Fibroblast of gingiva (primary cell): ENCODE data around the gene SDC1.
"Not testable (repeated sequence)": the region's sequence is repeated elsewhere in the genome, so short reads cannot be mapped to it uniquely, and the experiment has no call there.

Experiments used
- DNase-seq: peaks from one replicate; pipeline ENCODE4 v3.0.0-alpha.2; 2011; ENCODE audit warnings: low read depth

SDC1 gene, protein sequence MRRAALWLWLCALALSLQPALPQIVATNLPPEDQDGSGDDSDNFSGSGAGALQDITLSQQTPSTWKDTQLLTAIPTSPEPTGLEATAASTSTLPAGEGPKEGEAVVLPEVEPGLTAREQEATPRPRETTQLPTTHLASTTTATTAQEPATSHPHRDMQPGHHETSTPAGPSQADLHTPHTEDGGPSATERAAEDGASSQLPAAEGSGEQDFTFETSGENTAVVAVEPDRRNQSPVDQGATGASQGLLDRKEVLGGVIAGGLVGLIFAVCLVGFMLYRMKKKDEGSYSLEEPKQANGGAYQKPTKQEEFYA

DNA sequence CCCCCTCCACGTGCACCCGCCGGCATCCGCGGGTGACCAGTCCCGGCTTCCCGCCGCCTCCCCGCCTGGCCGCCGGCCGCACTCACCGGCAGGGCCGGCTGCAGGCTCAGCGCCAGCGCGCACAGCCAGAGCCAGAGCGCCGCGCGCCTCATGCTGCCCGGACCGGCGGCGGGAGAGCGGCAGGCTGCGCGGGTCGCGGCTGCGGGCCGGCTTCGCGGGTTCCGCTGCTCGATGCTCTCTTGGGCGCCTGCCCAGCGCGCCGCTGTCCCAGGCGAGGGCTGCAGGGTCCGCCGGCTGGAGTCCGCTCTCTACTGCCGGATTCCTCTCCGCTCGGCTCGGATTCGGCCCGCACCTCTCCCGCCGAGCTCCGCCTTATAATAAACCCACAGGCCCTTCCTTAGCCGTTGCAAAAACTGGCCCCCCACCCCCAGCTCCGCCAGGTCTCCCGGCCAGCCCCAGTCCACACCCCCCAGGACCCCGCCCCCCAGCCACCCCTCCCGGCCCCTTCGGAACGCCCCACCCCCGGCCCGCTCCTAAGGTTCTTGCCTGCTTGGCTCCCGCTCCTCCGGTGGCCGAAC lies at the start of gene SDC1:
Gene SDC1 (minus strand): TSS at position 415 of the 578 bp plus-strand sequence. CDS start 263 bp downstream, at position 152.
- DNase-seq, result peak; percentile 32

DNA sequence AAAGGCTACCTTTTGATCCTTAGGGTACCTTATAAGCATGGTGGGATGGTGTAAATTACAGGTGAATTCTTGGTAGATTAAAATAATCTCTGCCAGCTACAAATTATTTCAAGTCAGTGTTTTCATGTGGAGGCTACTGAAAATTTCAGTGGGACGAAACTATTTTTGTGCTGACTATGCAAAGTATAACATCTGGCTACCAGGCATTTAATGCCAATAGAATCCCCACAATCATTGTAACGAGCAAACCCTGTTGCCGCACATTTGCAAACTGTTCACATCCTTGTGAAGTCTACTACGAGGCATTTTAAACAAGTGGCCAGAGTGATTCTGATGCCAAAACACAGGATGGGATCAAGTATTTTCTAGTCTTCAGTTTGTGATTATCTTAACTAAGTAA lies 48.1 kb upstream of the SDC1 start:
- no peak for DNase-seq

DNA sequence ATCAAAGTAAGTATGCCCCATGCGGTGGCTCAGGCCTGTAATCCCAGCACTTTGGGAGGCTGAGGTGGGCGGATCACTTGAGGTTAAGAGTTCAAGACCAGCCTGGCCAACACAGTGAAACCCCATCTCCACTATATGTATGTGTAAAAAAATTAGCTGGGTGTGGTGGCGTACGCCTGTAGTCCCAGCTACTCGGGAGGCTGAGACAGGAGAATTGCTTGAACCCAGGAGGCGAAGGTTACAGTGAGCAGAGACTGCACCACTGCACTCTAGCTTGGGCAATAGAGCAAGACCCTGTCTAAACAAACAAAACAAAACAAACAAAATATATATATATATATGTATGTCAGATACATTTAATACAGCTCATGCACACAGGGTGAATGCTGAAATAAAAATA lies 43.4 kb upstream of the SDC1 start:
- not testable (repeated sequence) for DNase-seq

DNA sequence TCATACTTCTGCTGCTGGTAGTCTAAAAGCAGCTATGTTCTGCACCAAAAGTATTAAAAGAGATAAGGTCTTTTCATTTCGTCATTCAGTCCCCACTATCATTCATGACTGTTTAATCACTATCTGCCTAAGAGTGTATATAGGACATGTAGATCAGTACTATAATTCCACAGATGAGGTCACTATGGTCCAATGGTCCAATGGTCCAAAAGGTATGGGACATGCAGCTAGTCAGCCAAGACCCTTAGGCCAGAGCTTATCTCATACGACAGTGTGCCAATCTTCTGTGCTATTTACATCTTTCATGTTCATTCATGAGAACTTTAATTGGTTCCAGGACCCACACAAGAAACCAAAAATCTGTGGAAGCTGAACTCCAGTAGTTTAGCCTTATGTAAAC lies 42.6 kb upstream of the SDC1 start:
- DNase-seq, result no peak

DNA sequence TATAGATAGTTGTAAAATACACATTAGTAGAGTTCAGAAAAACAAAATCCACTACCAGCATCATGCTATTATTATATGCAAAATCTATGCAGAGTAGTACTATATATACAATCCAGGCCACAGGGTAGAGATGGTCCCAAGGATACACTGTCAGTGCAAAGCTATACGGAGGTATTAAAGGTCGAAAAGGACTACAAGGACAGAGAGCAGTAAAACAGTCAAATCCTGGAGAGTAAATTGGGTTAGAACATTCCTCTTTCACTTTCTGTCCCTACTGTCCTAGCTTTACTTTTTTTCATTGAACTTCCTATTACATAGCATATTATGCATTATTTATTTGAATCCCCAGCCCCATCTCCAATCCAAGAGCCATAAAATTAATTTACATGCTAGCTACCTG lies 39.7 kb upstream of the SDC1 start:
- no peak for DNase-seq

DNA sequence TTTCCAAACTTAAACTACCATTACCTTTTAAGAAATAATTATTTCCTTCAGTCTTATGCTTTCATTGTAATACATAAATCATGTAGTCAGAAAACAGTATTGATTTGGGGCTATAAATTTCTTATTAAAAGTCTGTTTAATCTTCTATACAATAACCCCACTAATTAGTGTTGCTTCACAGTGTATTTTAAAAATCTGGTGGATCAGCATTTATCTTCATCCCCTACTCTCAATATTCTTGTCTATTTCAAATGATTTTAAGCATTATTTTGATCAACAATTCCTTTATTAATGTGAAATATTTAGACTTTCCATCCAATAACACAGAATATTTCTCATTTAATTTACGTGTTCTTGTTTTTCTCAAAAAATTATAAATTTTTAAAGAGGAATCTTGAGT lies 32.5 kb upstream of the SDC1 start:
- DNase-seq, result no peak

DNA sequence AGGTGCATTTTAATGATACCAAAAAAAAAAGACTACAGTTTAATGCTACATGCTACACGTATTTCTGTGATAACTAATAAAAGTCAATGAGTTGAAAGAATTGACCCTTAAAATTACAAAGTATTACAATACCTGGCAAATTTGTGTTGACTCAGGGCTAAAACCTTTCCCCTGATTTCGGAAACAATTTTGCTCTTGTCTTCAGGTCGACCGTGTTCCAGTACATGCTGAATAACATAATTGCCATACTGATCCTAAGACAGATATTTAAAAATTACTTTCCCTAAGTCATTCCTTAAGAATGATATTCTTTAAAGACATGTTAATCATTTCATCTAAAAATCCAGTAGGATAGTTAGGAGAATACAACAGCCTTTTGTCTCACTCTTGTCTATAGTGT lies 29.8 kb upstream of the SDC1 start:
- DNase-seq, result no peak

DNA sequence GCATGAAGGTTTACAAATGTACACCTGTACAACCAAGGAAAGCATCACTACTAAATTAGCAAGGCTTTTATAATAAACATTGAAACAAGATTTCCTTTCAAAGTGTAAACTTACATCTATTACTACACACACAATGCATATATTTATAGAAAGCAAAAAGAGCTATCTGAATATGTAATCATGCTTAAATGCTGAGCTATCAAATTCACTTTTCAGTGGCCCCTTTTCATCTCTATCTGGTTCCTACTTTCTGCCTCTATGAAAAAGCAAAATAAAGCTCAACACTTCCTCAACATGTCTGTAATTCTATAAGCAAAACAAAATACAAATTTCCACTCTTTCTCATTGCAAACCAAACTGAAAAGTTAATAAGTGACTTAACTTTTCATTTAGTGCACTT lies 25.5 kb upstream of the SDC1 start:
- no peak for DNase-seq

DNA sequence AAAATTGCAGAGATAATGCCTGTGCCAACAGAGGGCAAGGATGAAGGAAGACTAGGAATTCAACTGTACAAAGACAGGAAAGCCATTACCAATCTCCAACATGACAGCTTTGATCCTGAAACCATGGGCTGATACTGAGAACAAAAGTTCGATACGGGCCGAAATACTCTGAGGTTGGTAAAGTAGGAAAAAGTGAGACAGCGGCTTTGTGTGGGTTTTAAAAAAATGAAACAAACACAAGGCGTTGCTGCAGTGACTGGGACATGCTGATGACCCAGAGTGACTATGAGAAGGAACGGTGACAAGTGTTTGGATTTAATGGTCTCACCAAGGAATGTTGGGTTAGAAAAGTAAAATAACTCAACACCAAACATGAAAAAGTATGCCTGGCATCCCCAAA lies 24.2 kb upstream of the SDC1 start:
- no peak for DNase-seq

DNA sequence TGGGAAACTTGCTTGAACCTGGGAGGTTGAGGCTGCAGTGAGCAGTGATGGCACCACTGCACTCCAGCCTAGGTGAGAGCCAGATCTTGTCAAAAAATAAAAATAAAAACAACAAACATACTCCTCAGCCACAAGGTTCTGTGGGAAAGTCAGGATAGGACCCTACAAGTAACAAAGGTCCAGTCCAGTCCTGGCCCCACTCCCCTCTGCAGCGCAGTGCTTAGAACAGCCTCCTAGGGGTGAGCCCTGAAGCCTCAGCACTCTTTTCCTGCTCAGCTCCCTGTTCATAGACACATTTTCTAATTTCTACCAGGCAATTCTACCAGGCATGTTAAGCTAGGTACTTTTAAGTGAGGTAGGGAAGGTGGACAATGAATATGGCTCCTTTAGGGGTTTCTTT lies 22.2 kb upstream of the SDC1 start:
- DNase-seq, result no peak

DNA sequence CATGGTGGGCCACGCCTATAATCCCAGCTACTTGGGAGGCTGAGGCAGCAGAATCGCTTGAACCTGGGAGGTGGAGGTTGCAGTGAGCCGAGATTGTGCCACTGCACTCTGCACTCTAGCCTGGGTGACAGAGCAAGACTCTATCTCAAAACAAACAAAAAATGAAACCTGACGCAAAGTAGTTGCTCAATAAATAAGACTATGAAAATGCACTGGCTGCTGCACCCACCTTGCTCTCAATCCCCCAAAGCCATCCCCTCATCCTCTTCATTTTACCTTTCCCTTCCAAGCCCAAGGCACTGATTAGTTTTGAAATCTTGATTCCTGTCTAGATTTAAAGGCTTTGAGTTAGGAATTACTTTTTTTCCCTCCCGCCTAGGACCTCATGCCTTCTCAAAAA lies 18.7 kb upstream of the SDC1 start:
- DNase-seq, result not testable (repeated sequence)

DNA sequence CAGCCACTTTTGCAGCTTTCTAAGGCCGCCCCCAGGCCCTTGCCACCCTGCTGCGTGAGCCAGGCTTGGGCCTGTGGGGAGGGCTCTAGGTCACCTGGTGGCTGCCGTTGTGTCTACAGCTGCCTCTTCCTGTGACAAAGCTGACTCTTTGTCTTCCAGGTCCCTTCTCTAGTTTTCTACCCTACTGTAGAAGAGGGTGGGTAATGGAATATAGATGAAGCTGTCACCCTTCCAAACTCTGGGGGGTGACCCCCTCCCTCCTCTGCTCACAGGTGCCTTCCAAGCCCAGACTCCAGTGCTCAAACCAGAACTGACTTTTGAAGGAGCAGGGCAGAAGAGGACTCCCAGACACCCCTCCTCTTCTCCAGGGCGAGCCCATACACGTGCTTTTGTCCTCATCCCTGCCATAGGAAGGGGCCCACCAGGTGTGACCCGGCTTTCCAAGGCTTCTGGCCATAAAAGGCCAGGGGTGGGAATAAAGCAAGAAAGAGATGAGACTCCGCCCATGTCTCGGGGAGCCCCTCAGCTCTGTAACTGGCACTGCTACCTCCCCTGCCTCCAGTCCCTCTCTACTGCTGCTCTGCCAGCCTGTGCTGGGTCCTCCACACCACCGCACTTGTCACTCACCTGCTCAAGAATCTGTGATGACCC lies 17.9 kb upstream of the SDC1 start:
- DNase-seq, result no peak

DNA sequence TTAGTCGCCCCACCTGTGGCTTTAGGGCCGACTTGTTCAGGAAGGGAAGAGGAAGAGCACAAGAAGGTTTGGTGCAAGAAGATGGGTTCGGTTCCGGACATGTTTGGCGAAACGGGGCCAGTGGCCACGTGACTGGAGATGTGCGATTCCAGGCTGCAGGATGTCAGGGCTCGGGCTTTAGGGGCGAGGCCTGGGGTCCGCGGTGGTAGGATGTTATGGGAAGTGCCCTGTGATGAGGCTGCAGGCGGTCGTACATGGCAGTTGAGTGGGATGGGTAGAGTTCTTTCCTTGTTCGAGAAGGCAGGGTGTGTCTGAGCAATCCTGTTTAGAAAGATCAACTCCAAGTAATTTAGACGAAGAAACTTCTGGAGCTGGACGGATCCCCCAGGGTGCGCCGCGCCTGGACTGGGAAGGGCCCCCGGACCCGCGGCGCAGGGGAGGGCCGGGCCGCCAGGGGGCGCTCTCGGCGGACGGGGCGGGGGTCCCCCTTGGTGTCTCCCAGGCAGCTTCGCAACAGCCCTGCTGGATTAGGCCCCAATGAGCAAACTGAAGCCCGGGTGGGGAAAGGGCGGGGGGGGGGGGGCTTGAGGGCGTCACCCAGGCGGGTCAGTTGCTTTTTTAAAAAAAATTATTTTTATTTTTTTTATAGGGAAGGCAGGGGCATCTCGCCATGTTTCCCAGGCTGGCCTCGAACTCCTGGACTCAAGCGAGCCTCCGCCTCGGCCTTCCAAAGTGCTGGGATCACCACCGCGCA lies 17.2 kb upstream of the SDC1 start:
- no peak for DNase-seq

DNA sequence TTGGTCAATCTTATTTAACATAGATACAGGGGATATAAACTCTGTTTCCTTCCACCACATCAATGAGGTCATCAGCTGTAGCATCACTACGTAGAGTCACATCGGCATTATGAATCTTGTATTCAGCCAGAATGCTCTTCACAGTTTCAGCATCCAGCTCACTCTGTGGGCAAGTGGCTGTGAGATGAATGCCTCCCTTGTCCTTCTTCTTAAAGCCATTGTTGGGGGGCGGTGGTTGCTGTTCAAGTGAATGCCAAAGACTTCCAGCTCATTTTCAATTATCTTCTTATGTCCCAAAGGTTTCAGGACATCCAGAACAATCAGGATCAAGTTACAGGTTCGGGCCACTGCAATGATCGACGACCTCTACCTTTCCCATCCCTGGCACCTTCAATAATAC lies 15.4 kb upstream of the SDC1 start:
- DNase-seq, result not testable (repeated sequence)

DNA sequence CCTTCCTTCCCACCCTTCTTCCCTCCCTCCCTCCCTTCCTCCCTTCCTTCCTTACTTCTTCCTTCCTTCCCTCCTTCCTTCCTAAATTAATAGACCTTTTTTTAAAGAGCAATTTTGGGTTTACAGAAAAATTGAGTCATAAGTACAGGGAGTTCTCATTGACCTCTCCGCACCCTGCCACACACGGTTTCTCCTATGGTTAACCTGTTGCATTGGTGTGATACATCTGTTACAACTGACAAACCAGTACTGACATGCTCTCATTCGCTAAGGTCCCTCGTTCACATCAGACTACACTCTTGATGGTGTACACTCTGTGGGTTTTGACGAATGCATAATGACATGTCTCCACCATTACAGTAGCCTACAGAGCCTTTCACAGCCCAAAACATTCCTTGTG lies 11.6 kb upstream of the SDC1 start:
- no peak for DNase-seq

DNA sequence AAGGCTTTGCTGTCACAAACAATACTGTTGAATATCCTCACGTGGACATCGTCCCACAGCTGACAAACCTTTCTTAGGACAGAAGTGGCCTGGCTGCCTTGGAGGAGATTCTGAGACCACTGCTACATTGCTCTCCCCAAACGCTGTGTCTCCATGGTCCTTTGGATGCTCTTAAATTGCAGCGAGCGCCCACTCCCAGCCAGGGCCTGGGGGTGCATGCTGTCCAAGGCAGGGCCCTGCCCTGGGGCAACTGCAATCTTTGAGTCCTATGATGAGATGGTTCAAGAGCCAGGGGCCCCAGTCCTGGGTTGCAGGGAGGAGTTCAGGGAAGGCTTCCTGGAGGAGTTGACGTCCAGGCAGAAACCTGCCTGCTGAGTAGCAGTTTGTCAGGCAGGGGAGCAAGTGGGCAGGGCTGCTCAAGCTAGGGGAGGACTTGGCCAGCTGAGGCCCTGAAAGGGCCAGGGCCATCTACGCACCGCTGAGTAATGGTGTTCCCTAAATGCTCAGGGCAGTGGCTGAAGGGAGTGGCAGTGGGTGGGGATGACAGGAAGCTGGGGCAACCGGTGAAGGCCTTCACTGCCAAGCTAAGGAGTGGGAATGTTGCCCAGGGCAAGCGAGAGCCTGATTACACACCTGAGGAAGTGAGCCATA lies 10.8 kb upstream of the SDC1 start:
- no peak for DNase-seq

DNA sequence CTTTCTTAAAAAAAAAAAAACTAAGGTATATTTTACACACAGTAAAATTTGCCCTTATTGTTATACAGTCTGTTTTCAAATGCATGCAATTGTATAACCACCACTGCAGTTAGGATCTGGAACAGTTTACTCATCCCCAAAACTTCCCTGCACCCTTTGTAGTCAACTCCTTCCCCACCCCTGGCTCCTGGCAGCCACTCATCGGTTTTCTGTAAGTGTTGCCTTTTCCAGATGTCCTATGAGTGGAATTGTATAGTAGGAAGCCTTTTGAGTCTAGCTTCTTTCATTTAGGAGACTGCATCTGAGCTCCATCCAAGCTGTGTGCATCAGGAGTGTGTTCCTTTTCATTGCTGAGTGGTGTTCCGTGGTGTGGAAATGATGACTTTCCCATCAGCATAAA lies 9.7 kb upstream of the SDC1 start:
- DNase-seq, result not testable (repeated sequence)

DNA sequence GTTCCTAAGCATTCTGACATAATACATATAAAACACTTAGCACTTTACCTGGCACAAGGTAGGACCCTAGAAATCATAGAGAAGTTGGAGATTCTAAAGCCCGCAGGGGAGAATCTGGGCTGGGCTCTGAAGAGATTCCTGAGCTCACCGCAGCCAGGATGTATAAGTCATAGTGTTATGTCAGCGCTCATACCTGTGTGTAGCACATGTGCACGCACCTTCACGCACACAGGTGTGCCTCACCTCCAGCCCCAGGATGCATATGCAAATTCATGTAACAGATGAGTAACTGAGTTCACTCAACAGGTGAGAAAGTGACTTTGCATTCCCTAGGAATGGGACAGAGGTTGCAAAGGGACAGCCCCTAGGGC lies 7.9 kb upstream of the SDC1 start:
- no peak for DNase-seq

DNA sequence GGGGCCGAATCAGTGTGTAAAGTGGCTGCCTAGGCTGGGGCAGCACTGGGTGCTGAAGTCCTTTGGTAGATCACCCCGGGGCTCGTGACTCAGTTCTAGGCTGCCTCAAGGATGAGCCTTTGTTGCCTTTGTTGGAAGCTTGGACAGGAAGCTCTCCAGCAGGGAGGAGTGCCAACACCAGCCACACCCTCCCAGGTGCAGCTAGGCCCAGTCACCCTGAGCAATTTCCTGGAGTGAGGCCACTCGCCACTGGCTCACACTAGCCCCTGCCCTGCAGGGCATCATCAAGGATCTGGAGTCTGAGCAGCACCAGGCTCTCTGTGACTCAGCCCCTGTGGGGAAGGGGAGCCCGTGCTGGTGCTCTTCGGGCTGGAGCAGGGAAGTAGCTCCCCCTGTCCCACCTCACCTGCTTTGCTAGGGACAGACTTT lies 6.7 kb upstream of the SDC1 start:
- no peak for DNase-seq

DNA sequence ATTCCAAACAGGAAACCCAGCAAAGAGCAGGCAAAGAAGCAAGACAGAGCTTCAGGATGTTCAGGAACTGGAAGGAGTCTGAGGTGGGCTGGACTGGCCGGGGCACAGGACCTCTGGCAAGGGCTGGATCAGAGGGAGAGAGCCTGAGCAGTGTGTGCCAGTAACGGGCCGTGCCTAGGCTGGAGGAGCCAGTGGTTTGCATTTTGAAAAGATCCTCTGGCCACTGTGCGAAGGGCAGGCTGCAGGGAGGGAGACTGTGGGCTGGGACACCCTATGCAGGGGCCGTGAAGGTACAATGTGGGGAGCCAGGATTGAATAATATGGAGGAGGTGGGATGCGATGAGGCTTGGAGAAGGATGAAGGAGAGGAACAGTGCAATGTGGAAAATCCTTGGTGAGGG lies 6.2 kb upstream of the SDC1 start:
- DNase-seq, result no peak

DNA sequence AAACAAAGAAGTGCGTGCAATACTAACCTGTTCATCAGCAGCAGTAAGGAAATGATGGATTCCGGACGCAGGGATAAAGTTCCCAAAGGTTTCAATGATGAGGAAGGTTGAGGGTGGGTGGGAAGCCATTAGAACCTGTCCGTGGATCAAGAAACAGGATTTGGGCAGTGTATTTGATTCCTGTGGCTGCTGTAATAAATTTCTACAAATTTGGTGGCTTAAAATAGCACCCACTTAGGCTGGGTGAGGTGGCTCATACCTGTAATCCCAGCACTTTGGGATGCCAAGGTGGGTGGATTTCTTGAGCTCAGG lies 5.1 kb upstream of the SDC1 start:
- no peak for DNase-seq

DNA sequence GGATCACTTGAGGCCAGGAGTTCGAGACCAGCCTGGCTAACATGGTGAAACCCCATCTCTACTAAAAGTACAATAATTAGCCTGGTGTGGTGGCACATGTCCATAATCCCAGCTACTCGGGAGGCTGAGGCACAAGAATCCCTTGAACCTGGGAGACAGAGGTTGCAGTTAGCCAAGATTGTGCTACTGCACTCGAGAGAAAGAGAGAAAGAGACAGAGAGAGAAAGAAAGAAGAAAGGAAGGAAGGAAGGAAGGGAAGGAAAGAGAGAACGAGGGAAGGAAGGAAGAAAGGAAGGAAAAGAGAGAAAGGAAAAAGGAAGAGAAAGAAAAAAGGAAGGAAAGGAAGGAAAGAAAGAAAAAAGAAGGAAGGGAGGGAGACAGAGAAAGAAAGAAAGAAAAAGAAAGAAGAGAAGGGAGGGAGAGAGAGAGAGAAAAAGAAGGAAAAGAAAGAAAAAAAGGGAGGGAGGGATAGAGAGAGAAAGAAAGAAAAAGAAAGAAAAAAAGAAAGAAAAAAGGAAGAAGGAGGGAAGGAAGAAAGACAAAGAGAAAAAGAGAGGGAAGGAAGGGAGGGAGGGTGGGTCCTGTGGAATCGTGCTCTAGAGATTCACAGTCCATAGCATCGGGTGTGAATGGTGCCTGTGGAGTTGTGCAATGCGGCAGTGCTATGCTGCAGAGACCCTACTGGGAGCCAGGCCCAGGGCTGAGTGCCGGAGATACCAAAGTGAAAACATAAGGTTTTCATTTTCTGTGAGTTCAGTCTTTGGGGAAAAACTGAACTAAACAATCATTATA lies 4.6 kb upstream of the SDC1 start:
- peak; percentile 83 for DNase-seq
